Keratinocyte (primary cell): ENCODE measurements around the gene ELMOD1. TPM values are rescaled to one million over a fixed set of nuclear protein-coding genes. Genes with fewer than 3 reads are reported as not detected.

Source experiments
- DNase-seq: peaks from one replicate; pipeline ENCODE4 v3.0.0-alpha.2; 2011; ENCODE audit warnings: low read depth, missing footprints, low spot score
- FAIRE-seq: peaks from 2 replicates; lab custom pipeline; 2011; peaks lifted over from hg19 to GRCh38; lab: Jason Lieb, UNC
- H2AFZ ChIP-seq: 2 replicates; pipeline ENCODE4 v1.6.0; 2012; ENCODE audit warnings: low read length, control low read depth, inconsistent platforms; ENCODE audit not compliant: control insufficient read depth
- H3K27ac ChIP-seq: 2 replicates; pipeline ENCODE4 v1.5.1; 2011; ENCODE audit warnings: low read length; ENCODE audit not compliant: control insufficient read depth, insufficient read depth
- H3K27me3 ChIP-seq: 3 replicates; pipeline ENCODE4 v1.6.0; 2011; ENCODE audit warnings: low read length; ENCODE audit not compliant: control insufficient read depth, insufficient read depth; ENCODE audit errors: extremely low read depth
- H3K36me3 ChIP-seq, 2 experiments: 2 replicates in 1 of 2; 3 replicates in 1 of 2; pipeline ENCODE4 v1.5.1; 2011; ENCODE audit warnings: low read length in 2 of 2, mild to moderate bottlenecking in 1 of 2; ENCODE audit not compliant: control insufficient read depth in 2 of 2, insufficient read depth in 2 of 2; ENCODE audit errors: extremely low read depth in 1 of 2
- H3K4me1 ChIP-seq: 3 replicates; pipeline ENCODE4 v1.5.1; 2011; ENCODE audit warnings: low read length; ENCODE audit not compliant: control insufficient read depth, insufficient read depth; ENCODE audit errors: extremely low read depth
- H3K4me2 ChIP-seq: 3 replicates; pipeline ENCODE4 v1.6.0; 2011; ENCODE audit warnings: low read depth, low read length; ENCODE audit not compliant: control insufficient read depth, insufficient read depth; ENCODE audit errors: extremely low read depth
- H3K4me3 ChIP-seq, 3 experiments: fragments of 200-600 bp in 1 of 3; sonication (generic) in 1 of 3; 2 replicates in 2 of 3; 3 replicates in 1 of 3; pipeline ENCODE4 v1.5.1; 2011 to 2016; ENCODE audit warnings: low read length in 3 of 3, mild to moderate bottlenecking in 3 of 3, control low read depth in 2 of 3, inconsistent platforms in 1 of 3, low read depth in 1 of 3, mixed read lengths in 1 of 3, mixed run types in 1 of 3, moderate library complexity in 1 of 3; ENCODE audit not compliant: control insufficient read depth in 2 of 3, insufficient read depth in 2 of 3; ENCODE audit errors: extremely low read depth in 1 of 3
- H3K79me2 ChIP-seq: 2 replicates; pipeline ENCODE4 v1.6.0; 2012; ENCODE audit warnings: low read length; ENCODE audit not compliant: control insufficient read depth, insufficient read depth
- H3K9ac ChIP-seq: 3 replicates; pipeline ENCODE4 v1.6.0; 2011; ENCODE audit warnings: low read length; ENCODE audit not compliant: control insufficient read depth, insufficient read depth; ENCODE audit errors: extremely low read depth
- H3K9me1 ChIP-seq: 3 replicates; pipeline ENCODE4 v1.6.0; 2011; ENCODE audit warnings: low read length; ENCODE audit not compliant: control insufficient read depth, insufficient read depth; ENCODE audit errors: extremely low read depth
- H3K9me3 ChIP-seq: 2 replicates; pipeline ENCODE4 v1.5.1; 2012; ENCODE audit warnings: low read depth, low read length; ENCODE audit not compliant: control insufficient read depth
- H4K20me1 ChIP-seq: 3 replicates; pipeline ENCODE4 v1.6.0; 2011; ENCODE audit warnings: low read length; ENCODE audit not compliant: control insufficient read depth, insufficient read depth; ENCODE audit errors: extremely low read depth
- EZH2 ChIP-seq: IDR thresholded peaks from one replicate; pipeline ENCODE4 v1.6.1; 2012; ENCODE audit warnings: inconsistent platforms, mild to moderate bottlenecking, low read length, moderate library complexity
- dilution Hi-C: fragments of 300-500 bp; cut with MboI; formaldehyde crosslinking; loops from one replicate; pipeline ENCODE4 v1.7.0; 2020; ENCODE audit warnings: low sequenced_read_pairs; ENCODE audit not compliant: extremely low pct_ligation_motif_present
- polyA plus RNA-seq, 5 experiments: library from polyadenylated mRNA; depleted of rRNA in 3 of 5; stranded (reverse) in 3 of 5; stranded (forward) in 1 of 5; unstranded in 1 of 5; fragments of >200 nt; gene quantifications; 1 replicate in 1 of 5; 2 replicates in 3 of 5; 3 replicates in 1 of 5; pipeline versions ENCODE4 v1.2.1 to v1.2.3, GENCODE V29; 2011 to 2012; ENCODE audit warnings: missing spikeins in 2 of 5, low read depth in 1 of 5, low replicate concordance in 1 of 5
- TF ChIP-seq, protein P1 (sequence below), 3 experiments: IDR thresholded peaks in 1 of 3; conservative IDR thresholded peaks in 1 of 3; optimal IDR thresholded peaks in 1 of 3; 2 replicates in 2 of 3; 3 replicates in 1 of 3; pipeline versions ENCODE3 to v1.5.1; 2011; ENCODE audit warnings: low read length in 3 of 3, mild to moderate bottlenecking in 3 of 3, moderate library complexity in 2 of 3, control low read depth in 1 of 3, inconsistent platforms in 1 of 3; ENCODE audit not compliant: insufficient read depth in 2 of 3; ENCODE audit errors: extremely low read depth in 1 of 3

ELMOD1 gene
- polyA plus RNA-seq, 1 donor (not counting 4 experiments of a cell fraction or from before 2014, with no cell fraction given), result 0.63 TPM

DNA sequence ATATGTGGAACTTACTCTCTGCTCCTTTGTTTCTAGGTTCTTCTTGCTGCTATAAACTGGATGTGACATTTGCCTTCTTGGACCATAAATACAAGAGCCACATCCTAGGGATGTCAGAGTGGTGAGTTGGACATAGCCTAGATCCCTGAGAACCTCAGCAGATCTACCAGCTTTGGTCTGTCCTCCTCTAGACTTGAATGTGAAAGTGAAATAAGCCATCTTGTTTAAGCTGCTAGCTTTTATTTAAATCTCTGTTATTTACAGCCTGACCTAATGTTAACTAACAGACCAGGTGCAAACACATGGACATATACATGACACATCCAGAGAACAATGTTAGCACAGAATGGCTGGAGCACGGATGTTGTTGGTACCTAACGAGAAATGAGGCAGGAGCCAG, 85.0 kb downstream of the ELMOD1 start:
- Histone ChIP-seq H3K27ac (no peak overlapping the region), H3K4me1 (no peaks in the 10 kb centered on the region), H3K4me2 (no peak overlapping the region), H3K9me3 (no peaks in the 10 kb centered on the region), H2AFZ (no peak overlapping the region), H4K20me1 (no peaks in the 10 kb centered on the region), H3K9ac (no peak overlapping the region), H3K79me2 (no peaks in the 10 kb centered on the region), H3K9me1 (no peaks in the 10 kb centered on the region), H3K4me3 (no peak overlapping the region), H3K27me3 (no peaks in the 10 kb centered on the region), H3K36me3 (no peaks in the 10 kb centered on the region)
- TF ChIP-seq, protein P1, sequence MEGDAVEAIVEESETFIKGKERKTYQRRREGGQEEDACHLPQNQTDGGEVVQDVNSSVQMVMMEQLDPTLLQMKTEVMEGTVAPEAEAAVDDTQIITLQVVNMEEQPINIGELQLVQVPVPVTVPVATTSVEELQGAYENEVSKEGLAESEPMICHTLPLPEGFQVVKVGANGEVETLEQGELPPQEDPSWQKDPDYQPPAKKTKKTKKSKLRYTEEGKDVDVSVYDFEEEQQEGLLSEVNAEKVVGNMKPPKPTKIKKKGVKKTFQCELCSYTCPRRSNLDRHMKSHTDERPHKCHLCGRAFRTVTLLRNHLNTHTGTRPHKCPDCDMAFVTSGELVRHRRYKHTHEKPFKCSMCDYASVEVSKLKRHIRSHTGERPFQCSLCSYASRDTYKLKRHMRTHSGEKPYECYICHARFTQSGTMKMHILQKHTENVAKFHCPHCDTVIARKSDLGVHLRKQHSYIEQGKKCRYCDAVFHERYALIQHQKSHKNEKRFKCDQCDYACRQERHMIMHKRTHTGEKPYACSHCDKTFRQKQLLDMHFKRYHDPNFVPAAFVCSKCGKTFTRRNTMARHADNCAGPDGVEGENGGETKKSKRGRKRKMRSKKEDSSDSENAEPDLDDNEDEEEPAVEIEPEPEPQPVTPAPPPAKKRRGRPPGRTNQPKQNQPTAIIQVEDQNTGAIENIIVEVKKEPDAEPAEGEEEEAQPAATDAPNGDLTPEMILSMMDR (optimal IDR thresholded peaks at IDR 0.05 in 1 of 3, IDR thresholded peaks at IDR 0.05 in 1 of 3, conservative IDR thresholded peaks at IDR 0.05 in 1 of 3; ENCODE audit: extremely low read depth in 1 of 3, insufficient read depth in 2 of 3, low read length in 3 of 3), result no peak
- no peak for TF ChIP-seq EZH2
- FAIRE-seq (no peak), DNase-seq (no peak)
- dilution Hi-C loops, result no loop called here

DNA sequence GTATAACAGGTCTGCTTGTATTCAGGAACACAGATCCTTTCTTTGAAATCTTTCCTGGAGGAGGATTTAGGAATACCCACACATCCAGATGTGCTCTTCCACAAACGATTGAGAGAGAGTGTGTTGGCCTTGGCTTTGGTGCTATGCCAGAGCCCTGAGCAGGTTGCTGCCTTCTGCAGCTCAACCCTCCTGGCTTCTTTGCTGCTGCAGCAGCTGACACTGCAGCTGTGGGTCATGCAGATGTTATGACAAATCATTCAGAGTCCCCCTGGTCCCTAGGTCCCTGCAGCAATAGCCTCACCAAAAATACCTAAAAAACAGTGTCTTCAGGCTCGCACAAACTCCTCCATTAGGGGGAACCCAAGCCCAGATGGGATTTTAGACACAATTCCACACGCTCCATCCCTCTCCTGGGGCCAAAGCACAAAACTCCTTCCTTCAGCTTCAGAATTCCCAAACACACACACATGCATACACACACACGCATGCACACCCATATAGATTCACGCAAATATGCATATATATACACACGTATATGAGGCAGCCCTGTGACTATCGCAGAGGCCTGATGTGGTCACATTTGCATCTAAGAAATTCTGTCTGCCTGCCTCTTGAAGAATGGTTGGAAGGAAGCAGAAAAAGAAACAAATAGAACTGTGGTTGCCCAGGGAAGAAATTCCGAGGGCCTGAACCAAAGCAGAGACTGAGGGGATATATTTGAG, 85.5 kb downstream of the ELMOD1 start:
- Histone ChIP-seq H3K4me2 (no peak overlapping the region), H4K20me1 (no peaks in the 10 kb centered on the region), H3K9ac (no peak overlapping the region), H2AFZ (no peak overlapping the region), H3K9me3 (no peaks in the 10 kb centered on the region), H3K27me3 (no peaks in the 10 kb centered on the region), H3K27ac (no peak overlapping the region), H3K36me3 (no peaks in the 10 kb centered on the region), H3K79me2 (no peaks in the 10 kb centered on the region), H3K4me1 (no peaks in the 10 kb centered on the region), H3K4me3 (no peak overlapping the region), H3K9me1 (no peaks in the 10 kb centered on the region)
- FAIRE-seq (no peak), DNase-seq (no peak)
- dilution Hi-C loops, result no loop called here
- TF ChIP-seq, protein P1 (optimal IDR thresholded peaks at IDR 0.05 in 1 of 3, IDR thresholded peaks at IDR 0.05 in 1 of 3, conservative IDR thresholded peaks at IDR 0.05 in 1 of 3; ENCODE audit: extremely low read depth in 1 of 3, insufficient read depth in 2 of 3, low read length in 3 of 3), result no peak
- no peak for TF ChIP-seq EZH2
